Epithelial cell of esophagus (primary cell): ENCODE results near the gene PZP.
A peak's percentile ranks its signal among the peaks of the same experiment; 100 is the strongest.
"Not testable (repeated sequence)": the region's sequence is repeated elsewhere in the genome, so short reads cannot be mapped to it uniquely, and the experiment has no call there.

Source experiments
- DNase-seq: peaks from one replicate; pipeline ENCODE4 v3.0.0; 2010; ENCODE audit warnings: low read depth
- H3K4me3 ChIP-seq: 2 replicates; pipeline ENCODE4 v1.5.1; 2011; ENCODE audit warnings: mild to moderate bottlenecking, low read length, control low read depth
- CTCF ChIP-seq: IDR thresholded peaks from 2 replicates; pipeline ENCODE4 v1.5.1; 2011; ENCODE audit warnings: low read depth, mild to moderate bottlenecking, low read length, control low read depth, inconsistent platforms; ENCODE audit not compliant: insufficient read depth; ENCODE audit errors: missing control alignments

The PZP gene

GRCh38 chr12:9235519-9235918, 27.3 kb upstream of the PZP start:
- TF ChIP-seq CTCF: no peak
- H3K4me3 ChIP-seq: no peak overlapping the region
- DNase-seq: no peak

- no peak overlapping the region for H3K4me3 ChIP-seq
- TF ChIP-seq CTCF: no peak
- DNase-seq: no peak
Measured at GRCh38 chr12:9227950-9228349, 19.8 kb upstream of the PZP start.

GRCh38 chr12:9223830-9224229, 15.6 kb upstream of the PZP start:
- H3K4me3 ChIP-seq: no peak overlapping the region
- DNase-seq: peak; percentile 40
- TF ChIP-seq CTCF: no peak

- peak; percentile 91 for DNase-seq
Measured at GRCh38 chr12:9221483-9221882, 13.3 kb upstream of the PZP start.

GRCh38 chr12:9221011-9221410, 12.8 kb upstream of the PZP start:
- not testable (repeated sequence) for H3K4me3 ChIP-seq, DNase-seq

More at GRCh38 chr12:9221483-9221882, 13.3 kb upstream of the PZP start:
- no peak for TF ChIP-seq CTCF
- H3K4me3 ChIP-seq: no peak overlapping the region

GRCh38 chr12:9214534-9214933, 6.3 kb upstream of the PZP start:
- H3K4me3 ChIP-seq: no peak overlapping the region
- no peak for TF ChIP-seq CTCF
- peak; percentile 69 for DNase-seq

- TF ChIP-seq CTCF: no peak
- DNase-seq: no peak
- no peak overlapping the region for H3K4me3 ChIP-seq
Measured at GRCh38 chr12:9211687-9212086, 3.5 kb upstream of the PZP start.

GRCh38 chr12:9204380-9204779, 3.8 kb downstream of the PZP start:
- DNase-seq: no peak
- H3K4me3 ChIP-seq: no peak overlapping the region
- no peak for TF ChIP-seq CTCF
